CD4-positive, alpha-beta T cell treated with Interleukin-6 at 100 ng/mL for 8 hours (primary cell): ENCODE results near the gene ATE1.
"Not testable (repeated sequence)": the region's sequence is repeated elsewhere in the genome, so short reads cannot be mapped to it uniquely, and the experiment has no call there.

ENCODE experiments used
- DNase-seq: peaks from one replicate; pipeline ENCODE4 v3.0.0-alpha.2; 2020; ENCODE audit warnings: mixed read lengths, low spot score

The ATE1 gene

GRCh38 chr10:121735263-121735662 lies 192.6 kb downstream of the ATE1 start:
- DNase-seq: no peak

GRCh38 chr10:121734589-121735045 lies 193.2 kb downstream of the ATE1 start:
- no peak for DNase-seq

GRCh38 chr10:121732656-121733445 lies 195.0 kb downstream of the ATE1 start:
- no peak for DNase-seq

- DNase-seq: no peak
These were observed 195.7 kb downstream of the ATE1 start for GRCh38 chr10:121732172-121732571.

GRCh38 chr10:121724282-121724681 lies 203.5 kb downstream of the ATE1 start:
- DNase-seq: no peak

GRCh38 chr10:121722665-121723064 lies 205.2 kb downstream of the ATE1 start:
- DNase-seq: no peak

GRCh38 chr10:121721257-121721656 lies 206.6 kb downstream of the ATE1 start:
- no peak for DNase-seq

- no peak for DNase-seq
These were observed 211.9 kb downstream of the ATE1 start for GRCh38 chr10:121715969-121716368.

GRCh38 chr10:121715076-121715475 lies 212.8 kb downstream of the ATE1 start:
- DNase-seq: no peak

GRCh38 chr10:121713486-121713885 lies 214.3 kb downstream of the ATE1 start:
- no peak for DNase-seq

- no peak for DNase-seq
These were observed 216.9 kb downstream of the ATE1 start for GRCh38 chr10:121710971-121711370.

- no peak for DNase-seq
These were observed 217.6 kb downstream of the ATE1 start for GRCh38 chr10:121710207-121710606.

GRCh38 chr10:121709675-121710073 lies 218.2 kb downstream of the ATE1 start:
- no peak for DNase-seq

GRCh38 chr10:121708728-121709674 lies 218.8 kb downstream of the ATE1 start:
- DNase-seq: no peak

GRCh38 chr10:121702351-121703320 lies 225.2 kb downstream of the ATE1 start:
- no peak for DNase-seq

GRCh38 chr10:121700416-121700815 lies 227.4 kb downstream of the ATE1 start:
- DNase-seq: no peak

GRCh38 chr10:121699703-121700102 lies 228.1 kb downstream of the ATE1 start:
- not testable (repeated sequence) for DNase-seq

- no peak for DNase-seq
These were observed 228.9 kb downstream of the ATE1 start for GRCh38 chr10:121698902-121699301.

- no peak for DNase-seq
These were observed 229.5 kb downstream of the ATE1 start for GRCh38 chr10:121698336-121698735.

GRCh38 chr10:121696854-121697253 lies 231.0 kb downstream of the ATE1 start:
- DNase-seq: no peak

- DNase-seq: no peak
These were observed 231.9 kb downstream of the ATE1 start for GRCh38 chr10:121695731-121696464.
